Left lung (tissue), 10 donors: ENCODE results near the gene RMRP. TPM values are rescaled to one million over a fixed set of nuclear protein-coding genes. Genes with fewer than 3 reads are reported as not detected.

ENCODE experiments used
- ATAC-seq: fragments of 200-7000 bp; cut with Tn5 transposase; one replicate; pipeline ENCODE4 v1.9.1; 2020; ENCODE audit warnings: moderate library complexity
- DNase-seq, 4 donors: peaks; one replicate each; pipeline ENCODE4 v3.0.0-alpha.2; 2013 to 2020
- H3K27ac ChIP-seq, 2 donors: fragments of 200-600 bp; sonication (generic) in 1 of 2; one replicate each; pipeline versions ENCODE4 v1.5.0 to v1.8.0; 2020 to 2021
- H3K27me3 ChIP-seq, 2 donors: fragments of 200-600 bp; sonication (generic) in 1 of 2; one replicate each; pipeline versions ENCODE4 v1.5.0 to v1.8.0; 2020 to 2021
- H3K36me3 ChIP-seq, 2 donors: fragments of 200-600 bp; sonication (generic) in 1 of 2; one replicate each; pipeline versions ENCODE4 v1.5.0 to v1.8.0; 2020 to 2021
- H3K4me1 ChIP-seq, 2 donors: fragments of 200-600 bp; one replicate each; pipeline ENCODE4 v1.8.0; 2021
- H3K4me3 ChIP-seq, 2 donors: fragments of 200-600 bp; sonication (generic) in 1 of 2; one replicate each; pipeline versions ENCODE4 v1.5.0 to v1.8.0; 2020 to 2021; ENCODE audit warnings: mild to moderate bottlenecking in 1 of 2
- H3K9me3 ChIP-seq, 2 donors: fragments of 200-600 bp; sonication (generic) in 1 of 2; one replicate each; pipeline versions ENCODE4 v1.5.0 to v1.8.0; 2020 to 2021
- intact Hi-C, 2 donors: fragments of 100-400 bp; cut with DNase I; formaldehyde crosslinking; loops; one replicate each; pipeline versions ENCODE4 v1.11.2 to v1.14.2; 2022
- polyA plus RNA-seq, 6 donors: library from polyadenylated mRNA; unstranded; fragments of 120-200 nt; gene quantifications; one replicate each; pipeline ENCODE4 v1.2.1, GENCODE V29; 2013; ENCODE audit not compliant: insufficient read length in 6 of 6
- total RNA-seq, 2 donors: library from RNA; stranded (reverse); fragmentation: NEBNext Ultra II Directional; extraction: Animal tissue kit (Norgen Biotek cat#: 25700); gene quantifications; one replicate each; pipeline ENCODE4 v1.2.1, GENCODE V29; 2021
- TF ChIP-seq, protein P1 (sequence below), 2 donors: fragments of 200-600 bp; sonication (generic) in 1 of 2; IDR thresholded peaks; one replicate each; pipeline versions ENCODE4 v1.5.0 to v1.8.0; 2021; ENCODE audit warnings: antibody characterized with exemption in 2 of 2
- donor health status: DM: no; HTN: yes; CAD: no.
- donor health status: DM: no; HTN: no; CAD: no.

RMRP gene
- total and polyA plus RNA-seq, 8 donors: 27,227 to 27,465 TPM; not detected in 6

DNA sequence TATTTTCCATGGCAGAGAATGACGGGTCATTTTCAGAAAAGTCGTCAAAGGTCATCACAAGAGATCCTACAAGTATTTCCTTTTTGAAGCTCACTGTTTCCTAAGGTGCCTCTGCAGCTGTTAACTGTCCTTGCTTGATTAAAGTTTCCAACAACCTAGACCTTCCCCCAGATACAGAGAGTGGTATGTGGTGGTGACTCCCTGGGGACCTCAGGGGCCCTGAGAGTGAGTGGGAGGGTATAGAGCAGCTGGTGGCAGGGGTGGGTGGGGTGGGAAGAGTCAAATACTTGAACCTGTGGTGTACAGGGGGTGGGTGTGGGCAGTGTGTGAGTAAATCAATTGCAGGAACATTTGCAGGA is 38.0 kb downstream of the RMRP start:
- no peaks in the 10 kb centered on the region for H3K9me3 ChIP-seq

DNA sequence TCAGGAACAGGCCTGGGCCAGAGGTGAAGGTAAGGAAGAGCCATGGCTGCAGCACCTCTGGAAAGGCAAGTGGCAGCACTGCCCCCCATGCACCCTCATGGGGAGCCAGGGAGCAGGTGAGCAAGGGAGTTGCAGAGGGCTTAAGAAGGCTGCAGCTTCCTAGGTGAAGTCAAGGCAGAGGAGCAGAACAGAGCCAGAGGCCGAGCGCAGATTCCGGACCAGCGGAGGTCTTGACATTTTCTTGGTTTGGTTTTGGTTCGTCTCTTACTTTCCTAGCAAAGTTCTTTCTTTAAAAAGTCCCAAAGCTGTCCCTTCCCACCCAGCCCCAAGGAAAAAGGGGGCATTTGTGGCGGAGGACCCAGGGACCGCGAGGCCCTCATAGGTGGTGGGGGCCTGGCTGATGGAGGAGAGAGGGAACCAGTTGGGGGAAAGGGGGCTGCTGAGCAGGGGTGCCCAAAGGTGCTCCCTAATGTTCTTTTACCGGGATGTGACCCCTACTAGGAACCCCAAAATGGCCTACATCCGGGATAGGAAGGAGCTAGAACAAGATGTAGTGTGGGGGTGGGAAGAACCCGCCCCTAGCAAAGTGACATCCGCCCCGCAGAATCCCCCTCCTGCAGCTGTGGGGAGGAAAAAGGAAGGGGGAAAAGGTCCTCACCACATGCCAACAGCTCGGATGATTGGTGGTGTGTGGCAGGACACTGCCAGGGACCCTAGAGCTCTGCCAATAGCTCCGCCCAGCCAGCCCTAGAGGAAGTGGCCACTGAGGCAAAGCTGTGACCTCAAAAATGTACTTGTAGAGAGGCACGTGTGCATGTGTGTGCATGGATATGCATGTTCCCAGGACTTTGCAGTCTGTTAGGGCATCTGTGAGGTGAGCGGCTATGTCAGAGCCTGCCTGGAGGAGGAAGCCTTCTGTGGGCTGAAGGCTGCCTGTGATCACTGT is 38.7 kb downstream of the RMRP start:
- TF ChIP-seq, protein P1, sequence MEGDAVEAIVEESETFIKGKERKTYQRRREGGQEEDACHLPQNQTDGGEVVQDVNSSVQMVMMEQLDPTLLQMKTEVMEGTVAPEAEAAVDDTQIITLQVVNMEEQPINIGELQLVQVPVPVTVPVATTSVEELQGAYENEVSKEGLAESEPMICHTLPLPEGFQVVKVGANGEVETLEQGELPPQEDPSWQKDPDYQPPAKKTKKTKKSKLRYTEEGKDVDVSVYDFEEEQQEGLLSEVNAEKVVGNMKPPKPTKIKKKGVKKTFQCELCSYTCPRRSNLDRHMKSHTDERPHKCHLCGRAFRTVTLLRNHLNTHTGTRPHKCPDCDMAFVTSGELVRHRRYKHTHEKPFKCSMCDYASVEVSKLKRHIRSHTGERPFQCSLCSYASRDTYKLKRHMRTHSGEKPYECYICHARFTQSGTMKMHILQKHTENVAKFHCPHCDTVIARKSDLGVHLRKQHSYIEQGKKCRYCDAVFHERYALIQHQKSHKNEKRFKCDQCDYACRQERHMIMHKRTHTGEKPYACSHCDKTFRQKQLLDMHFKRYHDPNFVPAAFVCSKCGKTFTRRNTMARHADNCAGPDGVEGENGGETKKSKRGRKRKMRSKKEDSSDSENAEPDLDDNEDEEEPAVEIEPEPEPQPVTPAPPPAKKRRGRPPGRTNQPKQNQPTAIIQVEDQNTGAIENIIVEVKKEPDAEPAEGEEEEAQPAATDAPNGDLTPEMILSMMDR (IDR thresholded peaks at IDR 0.05): no peak
- H3K27me3 ChIP-seq: peaks cover 0 to 8% of the 10 kb centered on the region in 2 donors
- peaks cover 6 to 34% of the 10 kb centered on the region in 2 donors for H3K4me1 ChIP-seq
- ATAC-seq (peak; percentile 31), DNase-seq (peak in 2 of 4 donors; percentile 13 to 60)
- intact Hi-C loops: no loop called here
- H3K4me3 ChIP-seq: no peak overlapping the region
- H3K9me3 ChIP-seq: no peaks in the 10 kb centered on the region
- no peaks in the 10 kb centered on the region for H3K36me3 ChIP-seq
- H3K27ac ChIP-seq: peak overlapping the region in 1 of 2 donors; percentile 18

More for the DNA sequence above, 38.0 kb downstream of the RMRP start:
- DNase-seq: no peak
- H3K4me3 ChIP-seq: no peak overlapping the region
- no peaks in the 10 kb centered on the region for H3K36me3 ChIP-seq
- no peak for ATAC-seq
- H3K27ac ChIP-seq: no peak overlapping the region
- intact Hi-C loops: no loop called here
- peaks cover 0 to 8% of the 10 kb centered on the region in 2 donors for H3K27me3 ChIP-seq
- H3K4me1 ChIP-seq: peaks cover 6 to 34% of the 10 kb centered on the region in 2 donors
- TF ChIP-seq, protein P1 (IDR thresholded peaks at IDR 0.05): no peak

DNA sequence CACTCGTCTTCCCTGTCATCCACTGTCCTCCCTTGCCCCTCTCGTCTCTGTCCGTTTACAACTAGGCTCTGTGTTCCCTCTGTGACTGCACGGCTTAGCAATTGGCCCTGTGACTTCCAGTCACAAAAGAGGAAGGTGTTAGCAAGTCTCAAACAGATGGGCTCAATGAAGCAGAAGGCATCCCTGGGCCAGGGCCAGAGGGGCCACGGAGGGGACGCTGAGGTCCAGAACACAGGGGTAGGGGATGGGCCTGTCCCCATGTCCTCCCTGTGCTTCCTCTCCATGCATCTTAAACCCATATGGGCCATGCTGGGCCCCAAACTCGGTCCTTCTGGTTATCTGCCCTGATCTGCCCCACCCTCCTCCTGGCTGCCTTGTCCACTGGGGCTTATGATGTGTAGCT is 39.5 kb downstream of the RMRP start, which contains the start of gene CD72:
Gene CD72 (minus strand): TSS at position 89 of the 403 bp plus-strand sequence. CDS start 110 bp downstream, outside the sequence.
- peak; percentile 38 for ATAC-seq
- TF ChIP-seq, protein P1 (IDR thresholded peaks at IDR 0.05): no peak
- Histone ChIP-seq H3K4me1 (peaks cover 6 to 34% of the 10 kb centered on the region in 2 donors), H3K4me3 (peak within 1 kb of the TSS; percentile 19 to 39), H3K36me3 (no peaks in the 10 kb centered on the region), H3K27ac (peak within 1 kb of the TSS in 1 of 2 donors; percentile 28), H3K9me3 (no peaks in the 10 kb centered on the region), H3K27me3 (peaks cover 0 to 8% of the 10 kb centered on the region in 2 donors)
- intact Hi-C loops: no loop called here
- DNase-seq: no peak

DNA sequence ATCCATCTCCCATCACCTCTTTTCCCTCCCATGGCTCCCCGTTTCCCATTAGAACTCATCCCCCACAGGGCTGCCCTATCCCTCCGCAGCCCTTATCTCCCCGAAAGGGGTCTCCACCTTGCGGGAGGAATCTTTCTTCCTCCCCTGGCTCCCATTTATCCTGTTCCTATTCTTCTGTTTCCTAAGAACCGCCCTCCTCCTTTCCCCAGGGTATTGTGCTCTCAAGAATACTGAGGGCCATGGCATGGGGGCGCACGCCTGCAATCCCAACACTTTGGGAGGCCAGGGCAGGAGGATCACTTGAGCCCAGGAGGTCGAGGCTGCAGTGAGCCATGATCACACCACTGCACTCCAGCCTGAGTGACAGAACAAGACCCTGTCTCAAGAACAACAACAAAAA is 40.3 kb downstream of the RMRP start:
- Histone ChIP-seq H3K27ac (no peak overlapping the region), H3K9me3 (no peaks in the 10 kb centered on the region), H3K4me1 (peaks cover 6 to 34% of the 10 kb centered on the region in 2 donors), H3K36me3 (no peaks in the 10 kb centered on the region), H3K27me3 (peaks cover 0 to 8% of the 10 kb centered on the region in 2 donors), H3K4me3 (peak overlapping the region; percentile 19 to 39)
- TF ChIP-seq, protein P1 (IDR thresholded peaks at IDR 0.05): no peak
- DNase-seq (no peak), ATAC-seq (no peak)
- intact Hi-C loops: no loop called here
